BLaER1 treated with 17β-estradiol and CSF1 and Interleukin-3, amounts not matched to agents 10 nM and 100 nM (cell line): ENCODE data around the gene NR5A1.

Experiments
- H3K27ac ChIP-seq, 11 experiments: shearing (Covaris generic); formaldehyde crosslinking; 2 replicates each; pipeline ENCODE4 v1.8.1; 2022
- H3K27me3 ChIP-seq, 11 experiments: shearing (Covaris generic); formaldehyde crosslinking; 2 replicates each; pipeline ENCODE4 v1.8.1; 2022
- H3K36me3 ChIP-seq, 11 experiments: shearing (Covaris generic); formaldehyde crosslinking; 2 replicates each; pipeline ENCODE4 v1.8.1; 2022
- H3K4me1 ChIP-seq, 10 experiments: shearing (Covaris generic); formaldehyde crosslinking; 2 replicates each; pipeline ENCODE4 v1.8.1; 2022
- H3K4me2 ChIP-seq, 11 experiments: shearing (Covaris generic); formaldehyde crosslinking; 2 replicates each; pipeline ENCODE4 v1.8.1; 2022
- H3K4me3 ChIP-seq, 10 experiments: shearing (Covaris generic); formaldehyde crosslinking; 2 replicates each; pipeline ENCODE4 v1.8.1; 2022
- H3K9ac ChIP-seq, 11 experiments: shearing (Covaris generic); formaldehyde crosslinking; 2 replicates each; pipeline ENCODE4 v1.8.1; 2022
- H3K9me3 ChIP-seq, 11 experiments: shearing (Covaris generic); formaldehyde crosslinking; replicated peaks in 1 of 11; 2 replicates each; pipeline ENCODE4 v1.8.1; 2022
- H4K20me1 ChIP-seq, 11 experiments: shearing (Covaris generic); formaldehyde crosslinking; 2 replicates each; pipeline ENCODE4 v1.8.1; 2022
- Cebpa-rat ChIP-seq, 11 experiments: shearing (Covaris generic); IDR thresholded peaks; 2 replicates each; pipeline ENCODE4 v1.8.1; 2022

Gene NR5A1

DNA sequence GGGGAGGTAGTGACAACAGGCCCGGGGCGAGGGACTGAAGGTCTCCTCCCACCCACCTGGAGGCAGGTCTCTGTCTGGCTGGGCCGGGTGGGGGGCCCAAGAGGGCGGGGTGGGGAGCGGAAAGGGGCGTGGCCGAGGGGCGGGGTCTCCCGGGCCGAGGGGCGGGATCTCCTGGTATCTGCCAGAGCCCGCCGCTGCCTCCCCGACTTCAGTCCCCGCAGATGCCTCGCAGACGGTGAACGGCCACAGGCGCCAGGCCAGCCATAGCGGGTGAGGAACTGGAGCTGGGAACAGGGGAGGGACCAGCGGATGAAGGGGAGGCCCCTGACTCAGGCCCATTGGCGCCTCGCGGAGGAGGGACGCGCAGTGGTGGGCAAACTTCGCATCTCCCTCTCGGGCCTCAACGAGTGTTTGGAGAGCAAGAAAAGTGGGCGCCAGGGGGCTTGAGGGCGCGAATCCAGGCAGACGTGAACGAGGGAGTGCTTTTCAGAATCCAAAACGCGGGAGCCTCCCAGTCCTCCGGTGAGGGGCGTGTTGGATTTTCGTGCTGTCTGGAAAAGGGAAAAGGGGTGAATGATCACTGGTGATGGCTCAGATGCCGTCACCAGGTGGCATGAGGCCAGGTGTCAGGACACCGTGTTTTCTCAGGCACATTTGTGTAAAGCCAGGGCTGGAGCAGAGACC lies 56.8 kb downstream of the NR5A1 start, which contains the start of gene ADGRD2:
ADGRD2 (plus strand) TSS at position 211 of the 684 bp plus-strand sequence. CDS start 1,216 bp downstream, outside the sequence.
- no peak within 1 kb of the TSS for H3K9ac ChIP-seq
- H3K4me1 ChIP-seq, result no peaks in the 10 kb centered on the region
- no peak within 1 kb of the TSS for H3K27ac ChIP-seq
- no peaks in the 10 kb centered on the region for H3K9me3 ChIP-seq
- H3K27me3 ChIP-seq, result peaks cover 0 to 8% (median 0%) of the 10 kb centered on the region in 11 experiments; a peak in 1 of 22 replicates
- H3K4me3 ChIP-seq, result no peak within 1 kb of the TSS
- TF ChIP-seq Cebpa-rat (IDR thresholded peaks at IDR 0.05), result no peak
- no peaks in the 10 kb centered on the region for H3K36me3 ChIP-seq
- H3K4me2 ChIP-seq, result no peak within 1 kb of the TSS
- no peaks in the 10 kb centered on the region; a peak in 1 of 22 replicates for H4K20me1 ChIP-seq

DNA sequence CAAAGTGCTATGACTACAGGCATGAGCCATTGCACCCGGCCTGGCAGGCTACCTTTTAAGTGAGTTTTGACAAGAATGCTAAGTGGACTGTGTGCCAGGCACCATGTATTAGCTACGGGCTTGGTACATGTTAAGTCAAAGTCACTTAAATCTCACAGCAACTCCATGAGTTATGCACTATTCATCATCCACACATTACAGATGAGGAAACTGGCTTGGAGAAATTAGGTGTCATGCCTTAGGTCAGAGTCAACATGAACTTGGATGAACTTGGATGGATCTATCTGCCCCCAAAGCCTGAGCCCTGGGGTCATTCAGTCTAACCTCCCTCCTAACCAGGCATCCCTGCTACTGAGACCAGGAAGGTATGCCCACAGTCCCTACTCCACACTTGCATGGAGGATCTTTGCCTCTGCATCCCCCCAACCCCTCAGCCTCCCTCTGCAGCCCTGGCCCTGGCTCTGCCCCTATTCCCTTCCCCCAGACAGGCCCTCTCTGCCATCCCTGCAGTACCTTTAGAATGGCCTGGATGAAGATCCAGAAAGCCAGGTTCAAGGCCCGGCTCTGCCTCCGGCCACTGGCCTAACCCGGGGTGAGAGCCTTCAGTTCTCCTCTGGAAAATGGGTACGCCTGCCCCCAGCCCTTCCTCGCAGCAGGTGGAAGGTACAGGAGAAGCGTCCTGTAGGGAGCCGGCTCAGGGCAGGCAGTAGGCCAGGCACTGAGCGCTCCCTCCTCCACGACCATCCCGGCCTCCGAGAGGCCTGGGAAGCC lies 57.6 kb downstream of the NR5A1 start:
- peaks cover 0 to 8% (median 0%) of the 10 kb centered on the region in 11 experiments; a peak in 1 of 22 replicates for H3K27me3 ChIP-seq
- no peaks in the 10 kb centered on the region for H3K36me3 ChIP-seq
- no peak overlapping the region for H3K27ac ChIP-seq
- TF ChIP-seq Cebpa-rat (IDR thresholded peaks at IDR 0.05), result no peak
- H3K4me3 ChIP-seq, result no peak overlapping the region
- H3K9me3 ChIP-seq, result no peaks in the 10 kb centered on the region
- H3K4me2 ChIP-seq, result no peak overlapping the region
- no peaks in the 10 kb centered on the region; a peak in 1 of 22 replicates for H4K20me1 ChIP-seq
- H3K9ac ChIP-seq, result no peak overlapping the region
- no peaks in the 10 kb centered on the region for H3K4me1 ChIP-seq

DNA sequence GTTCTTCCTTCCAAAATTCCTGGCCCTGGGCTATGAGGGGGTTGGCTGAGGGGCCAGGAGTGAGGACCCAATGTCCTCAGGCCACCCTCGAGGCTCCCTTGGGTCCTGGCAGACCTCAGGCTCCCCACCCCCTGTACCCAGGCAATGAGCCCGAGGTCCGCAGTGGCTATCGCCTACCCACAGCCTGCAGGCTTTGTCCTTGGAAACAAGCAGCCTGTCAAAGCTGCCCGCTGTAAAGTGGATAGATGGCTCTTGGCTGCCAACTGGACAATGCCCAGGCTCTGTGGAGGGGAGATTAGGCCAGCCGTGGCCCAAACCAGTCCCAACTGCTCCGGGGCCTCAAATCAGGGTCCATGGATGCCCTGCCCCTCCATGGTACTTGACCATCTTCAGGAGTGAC lies 59.2 kb downstream of the NR5A1 start:
- Histone ChIP-seq H3K36me3 (no peaks in the 10 kb centered on the region), H3K4me2 (no peak overlapping the region), H3K27me3 (peaks cover 0 to 8% (median 0%) of the 10 kb centered on the region in 11 experiments; a peak in 1 of 22 replicates), H3K4me3 (no peak overlapping the region), H3K27ac (no peak overlapping the region), H3K9ac (no peak overlapping the region), H3K9me3 (no peaks in the 10 kb centered on the region), H3K4me1 (peaks cover 0 to 3% (median under 1%) of the 10 kb centered on the region in 10 experiments; a peak in 13 of 20 replicates), H4K20me1 (no peaks in the 10 kb centered on the region; a peak in 1 of 22 replicates)
- TF ChIP-seq Cebpa-rat (IDR thresholded peaks at IDR 0.05), result no peak

DNA sequence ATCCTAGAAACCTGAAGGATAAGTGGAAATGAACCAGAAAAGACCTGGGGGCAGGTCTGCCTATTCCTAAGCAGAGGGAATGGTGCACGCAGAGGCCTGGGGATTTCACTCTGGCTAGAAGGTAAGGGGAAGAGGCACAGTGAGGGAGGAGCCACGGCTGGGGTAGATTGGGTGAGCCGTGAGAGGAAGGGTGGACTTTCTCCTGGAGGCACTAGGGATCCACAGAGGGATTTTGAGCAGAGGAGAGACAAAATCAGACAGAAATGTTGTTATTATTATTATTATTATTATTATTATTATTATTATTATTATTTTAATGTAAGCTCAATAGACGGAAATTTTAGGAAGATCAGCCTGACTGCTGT lies 59.9 kb downstream of the NR5A1 start:
- peaks cover 5 to 11% (median 8%) of the 10 kb centered on the region in 10 experiments; a peak in 17 of 20 replicates for H3K4me1 ChIP-seq
- H3K9me3 ChIP-seq, result peaks cover 0 to 4% (median 3%) of the 10 kb centered on the region in 11 experiments; a peak in 13 of 22 replicates
- H4K20me1 ChIP-seq, result no peaks in the 10 kb centered on the region; a peak in 1 of 22 replicates
- TF ChIP-seq Cebpa-rat (IDR thresholded peaks at IDR 0.05), result no peak
- H3K4me2 ChIP-seq, result no peak overlapping the region
- no peak overlapping the region for H3K9ac ChIP-seq
- H3K27me3 ChIP-seq, result peaks cover 0 to 8% (median 0%) of the 10 kb centered on the region in 11 experiments; a peak in 1 of 22 replicates
- no peak overlapping the region for H3K4me3 ChIP-seq
- no peak overlapping the region for H3K27ac ChIP-seq
- no peaks in the 10 kb centered on the region for H3K36me3 ChIP-seq

DNA sequence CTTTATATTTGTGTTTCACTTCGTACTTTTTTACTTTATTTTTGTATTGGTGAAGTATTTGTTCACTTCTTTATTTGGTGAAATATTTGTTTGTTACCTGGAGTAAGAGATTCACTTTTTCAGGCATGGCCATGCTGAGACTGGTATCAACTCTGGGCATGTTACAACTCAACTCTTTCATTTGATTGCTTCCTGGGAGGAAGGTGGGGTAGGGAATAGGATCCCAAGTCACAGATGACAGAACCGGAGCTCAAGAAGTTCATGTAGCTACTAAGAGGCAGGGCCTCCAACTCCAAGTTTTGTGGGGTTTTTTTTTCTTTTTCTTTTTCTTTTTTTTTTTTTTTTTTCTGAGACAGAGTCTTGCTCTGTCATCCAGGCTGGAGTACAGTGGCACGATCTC lies 63.0 kb downstream of the NR5A1 start:
- TF ChIP-seq Cebpa-rat (IDR thresholded peaks at IDR 0.05), result no peak
- peaks cover 0 to 14% (median 7%) of the 10 kb centered on the region in 11 experiments; a peak in 14 of 22 replicates for H3K9me3 ChIP-seq
- no peak overlapping the region for H3K4me2 ChIP-seq
- H3K4me3 ChIP-seq, result no peak overlapping the region
- H3K27ac ChIP-seq, result no peak overlapping the region
- no peaks in the 10 kb centered on the region for H3K27me3 ChIP-seq
- no peak overlapping the region for H3K9ac ChIP-seq
- no peaks in the 10 kb centered on the region; a peak in 1 of 22 replicates for H4K20me1 ChIP-seq
- H3K4me1 ChIP-seq, result peaks cover 12 to 34% (median 27%) of the 10 kb centered on the region in 10 experiments; a peak in 18 of 20 replicates
- no peaks in the 10 kb centered on the region for H3K36me3 ChIP-seq

DNA sequence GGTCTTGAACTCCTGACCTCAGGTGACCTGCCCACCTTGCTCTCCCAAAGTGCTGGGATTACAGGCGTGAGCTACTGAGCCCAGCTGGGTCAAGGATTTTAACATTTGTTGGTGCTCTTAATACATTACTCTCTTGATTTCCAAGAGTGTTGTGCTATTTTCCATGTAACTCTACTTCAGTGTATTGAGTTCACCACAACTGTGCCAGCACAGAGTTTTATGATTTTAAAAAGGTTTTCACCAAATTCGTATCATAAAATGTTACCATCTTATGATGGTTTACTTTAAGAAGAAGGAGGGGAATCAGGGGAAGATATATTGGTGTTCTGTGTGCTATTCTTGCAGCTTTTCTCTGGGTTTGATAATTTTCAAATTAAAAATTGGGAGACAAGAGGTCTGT lies 63.6 kb downstream of the NR5A1 start:
- Histone ChIP-seq H3K9me3 (peaks cover 0 to 19% (median 11%) of the 10 kb centered on the region in 11 experiments; a peak in 14 of 22 replicates), H3K36me3 (no peaks in the 10 kb centered on the region), H3K27me3 (no peaks in the 10 kb centered on the region), H4K20me1 (no peaks in the 10 kb centered on the region; a peak in 1 of 22 replicates), H3K9ac (no peak overlapping the region), H3K4me1 (peaks cover 12 to 34% (median 27%) of the 10 kb centered on the region in 10 experiments; a peak in 18 of 20 replicates), H3K4me2 (no peak overlapping the region), H3K4me3 (no peak overlapping the region), H3K27ac (no peak overlapping the region)
- no peak for TF ChIP-seq Cebpa-rat (IDR thresholded peaks at IDR 0.05)

DNA sequence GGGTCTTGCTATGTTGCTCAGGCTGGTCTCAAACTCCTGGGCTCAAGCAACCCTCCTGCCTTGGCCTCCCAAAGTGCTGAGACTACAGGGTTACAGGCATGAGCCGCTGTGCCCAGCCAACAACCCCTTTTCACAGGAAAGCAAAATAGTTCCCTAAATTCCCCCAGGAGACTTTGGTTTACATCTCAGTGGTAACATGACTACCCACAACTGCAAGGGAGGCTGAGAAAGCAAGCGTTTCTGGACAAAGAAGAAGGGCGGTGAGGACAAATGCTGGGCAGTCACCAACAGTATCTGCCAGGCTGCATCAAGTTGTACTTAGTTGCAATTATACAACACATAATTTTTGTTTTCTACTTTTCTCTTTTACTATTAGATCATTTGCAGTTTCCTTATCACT lies 64.4 kb downstream of the NR5A1 start:
- Histone ChIP-seq H3K27ac (0 out of 22 replicates have a peak overlapping the region, but pooled peaks of 1 of the 11 experiments have one; percentile 16), H3K4me3 (no peak overlapping the region), H3K36me3 (no peaks in the 10 kb centered on the region), H3K27me3 (no peaks in the 10 kb centered on the region), H3K4me1 (peaks cover 12 to 34% (median 27%) of the 10 kb centered on the region in 10 experiments; a peak in 18 of 20 replicates), H3K9ac (no peak overlapping the region), H4K20me1 (no peaks in the 10 kb centered on the region; a peak in 1 of 22 replicates), H3K4me2 (peak overlapping the region in 9 of 11 experiments; percentile 10 to 46 (median 30); a peak in 14 of 22 replicates), H3K9me3 (peaks cover 0 to 20% (median 11%) of the 10 kb centered on the region in 11 experiments; a peak in 14 of 22 replicates)
- TF ChIP-seq Cebpa-rat (IDR thresholded peaks at IDR 0.05), result no peak

DNA sequence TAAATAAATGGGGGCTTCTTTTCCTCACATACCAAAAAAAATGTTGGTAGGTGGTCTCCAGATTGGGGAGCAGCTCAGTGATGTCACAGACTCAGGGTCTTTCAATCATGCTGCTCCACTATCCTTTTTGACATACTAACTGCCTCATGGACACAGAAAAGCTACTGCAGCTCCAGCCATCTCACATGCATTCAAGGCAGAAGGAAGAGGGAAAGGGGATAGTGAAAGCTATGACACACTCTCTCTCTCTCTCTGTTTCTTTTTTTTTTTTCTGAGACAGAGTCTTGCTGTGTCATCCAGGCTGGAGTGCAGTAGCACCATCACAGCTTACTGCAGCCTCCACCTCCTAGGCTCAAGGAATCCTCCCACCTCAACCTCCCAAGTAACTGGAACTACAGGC lies 64.8 kb downstream of the NR5A1 start:
- Histone ChIP-seq H3K4me2 (peak overlapping the region in 9 of 11 experiments; percentile 10 to 76 (median 38); a peak in 13 of 22 replicates), H3K9ac (no peak overlapping the region), H3K27me3 (no peaks in the 10 kb centered on the region), H3K27ac (0 out of 22 replicates have a peak overlapping the region, but pooled peaks of 1 of the 11 experiments have one; percentile 16), H3K9me3 (peaks cover 0 to 20% (median 11%) of the 10 kb centered on the region in 11 experiments; a peak in 14 of 22 replicates), H4K20me1 (no peaks in the 10 kb centered on the region; a peak in 1 of 22 replicates), H3K4me3 (no peak overlapping the region), H3K4me1 (peaks cover 13 to 34% (median 27%) of the 10 kb centered on the region in 10 experiments; a peak in 18 of 20 replicates), H3K36me3 (no peaks in the 10 kb centered on the region)
- no peak for TF ChIP-seq Cebpa-rat (IDR thresholded peaks at IDR 0.05)
